Heart left ventricle (tissue), 16 donors: ENCODE results near the gene NUP133. TPM values are rescaled to one million over a fixed set of nuclear protein-coding genes. Genes with fewer than 3 reads are reported as not detected.
A peak's percentile ranks its signal among the peaks of the same experiment; 100 is the strongest.

Experiments used
- ATAC-seq, 4 donors: fragments of 200-7000 bp; cut with Tn5 transposase; one replicate each; pipeline ENCODE4 v1.9.1; 2020 to 2022; ENCODE audit warnings: moderate library complexity in 4 of 4, mild to moderate bottlenecking in 3 of 4, moderate number of reproducible peaks in 1 of 4
- DNase-seq, 5 donors: peaks; one replicate each; pipeline ENCODE4 v3.0.0-alpha.2; 2020
- H3K27ac ChIP-seq, 12 donors: fragments of 200-600 bp; sonication (generic) in 4 of 12; one replicate each; pipeline versions ENCODE4 v1.5.0 to v1.8.0; 2016 to 2022; ENCODE audit warnings: mild to moderate bottlenecking in 2 of 12
- H3K27me3 ChIP-seq, 9 donors: fragments of 200-600 bp; sonication (generic) in 2 of 9; one replicate each; pipeline versions ENCODE4 v1.5.1 to v1.8.0; 2016 to 2022; ENCODE audit warnings: mild to moderate bottlenecking in 3 of 9
- H3K36me3 ChIP-seq, 9 donors: fragments of 200-600 bp; sonication (generic) in 2 of 9; one replicate each; pipeline versions ENCODE4 v1.5.0 to v1.8.0; 2018 to 2022; ENCODE audit warnings: mild to moderate bottlenecking in 2 of 9
- H3K4me1 ChIP-seq, 12 donors: fragments of 200-600 bp; sonication (generic) in 4 of 12; one replicate each; pipeline versions ENCODE4 v1.5.0 to v1.8.0; 2016 to 2022; ENCODE audit warnings: mild to moderate bottlenecking in 3 of 12
- H3K4me3 ChIP-seq, 12 donors: fragments of 200-600 bp; sonication (generic) in 4 of 12; one replicate each; pipeline versions ENCODE4 v1.5.0 to v1.8.0; 2017 to 2022; ENCODE audit warnings: mild to moderate bottlenecking in 9 of 12, moderate library complexity in 4 of 12
- H3K9me3 ChIP-seq, 12 donors: fragments of 200-600 bp; sonication (generic) in 4 of 12; one replicate each; pipeline versions ENCODE4 v1.5.0 to v1.8.0; 2016 to 2022; ENCODE audit warnings: mild to moderate bottlenecking in 1 of 12
- CTCF ChIP-seq, 12 donors: fragments of 200-600 bp; sonication (generic) in 4 of 12; IDR thresholded peaks; one replicate each; pipeline versions ENCODE4 v1.5.0 to v1.8.0; 2018 to 2022; ENCODE audit warnings: antibody characterized with exemption in 12 of 12, mild to moderate bottlenecking in 5 of 12
- POLR2A ChIP-seq, 2 donors: fragments of 450-650 bp; IDR thresholded peaks; one replicate each; pipeline ENCODE4 v1.6.1; 2017; ENCODE audit warnings: antibody characterized with exemption in 2 of 2, mild to moderate bottlenecking in 2 of 2, moderate library complexity in 2 of 2
- WGBS, 4 donors: extraction: QIAGEN DNeasy Blood & Tissue Kit in 2 of 4; methylation state at CpG; one replicate each; pipeline versions ENCODE4 v1.1.5 to v1.1.7; 2013 to 2018; 5-methylcytosine and 5-hydroxymethylcytosine counted together
- intact Hi-C, 10 donors: fragments of 100-400 bp; cut with DNase I; formaldehyde crosslinking; loops; one replicate each; pipeline versions ENCODE4 v1.11.1 to v1.14.2; 2022
- polyA plus RNA-seq, 2 donors: library from polyadenylated mRNA; stranded (reverse); fragments of 200-250 nt; gene quantifications; one replicate each; pipeline ENCODE4 v1.2.3, GENCODE V29; 2013
- total RNA-seq, 9 donors: library from RNA; depleted of rRNA in 2 of 9; stranded (reverse); fragments of >200 nt in 2 of 9; fragmentation: NEBNext Ultra II Directional in 3 of 9; extraction: Animal tissue kit (Norgen Biotek cat#: 25700) in 3 of 9; gene quantifications; one replicate each; pipeline versions ENCODE4 v1.1.0 to v1.2.4, GENCODE V29; 2016 to 2023
- donor health status: ischemic (EF 13 %, LVEDD 7.1; RV severe dilation, severe dysfunction).
- donor health status: healthy with polysubstance abuse.
- donor health status: DM: no; HTN: yes; CAD: no.
- donor health status: DM: no; HTN: no; CAD: no.
- donor health status: ischemic (EF 25% LVEDD 6.9; RV normal size, moderate dysfunction).
- donor health status: ischemic (EF 25% LVEDD 5.7; RV mildly dilated, moderate dysfunction).
- donor health status: healthy.
- donor health status: DM: yes; HTN: yes; CAD: no.
- donor health status: ischemic (EF 35%, LVEDD 5.7; RV mildly dilated, moderate dysfunction).
- donor health status: nonischemic (EF 11% LVEDD 7.7; RV severe dilation, severe dysfunction).
- donor health status: DM: yes; HTN: yes; CAD: no.
- donor health status: PGD.
- donor health status: ischemic (EF 29% LVEDD 5.4; RV normal size, mild dysfunction).
- donor health status: nonischemic (EF 23%, LVEDD 6.1; RV moderate dilation, normal function).

Gene NUP133
- total and polyA plus RNA-seq, 11 donors = 8.0 to 37.3 (median 28.6) TPM

GRCh38 chr1:229412056-229412455 is 96.1 kb downstream of the NUP133 start:
- ATAC-seq (no peak), DNase-seq (no peak)
- H3K27me3 ChIP-seq = peaks cover 0 to 33% (median 13%) of the 10 kb centered on the region in 9 donors
- H3K27ac ChIP-seq = peak overlapping the region in 8 of 12 donors; percentile 70 to 98 (median 88)
- no peaks in the 10 kb centered on the region for H3K36me3 ChIP-seq
- H3K4me1 ChIP-seq = peaks cover 3 to 48% (median 36%) of the 10 kb centered on the region in 12 donors
- H3K9me3 ChIP-seq = no peaks in the 10 kb centered on the region
- 82 to 90% (median 88%) methylated on average over 7 of the region's 7 CpGs for WGBS, 4 donors
- H3K4me3 ChIP-seq = no peak overlapping the region
- intact Hi-C loops = loop anchor here in 1 of 10 donors (5.0 kb wide), 1 partner anchor 45 kb away; no protein-coding TSS in a partner anchor
- TF ChIP-seq CTCF (IDR thresholded peaks at IDR 0.05) = no peak
- no peak for TF ChIP-seq POLR2A (IDR thresholded peaks at IDR 0.05)

- intact Hi-C loops = loop anchor here in 2 of 10 donors (2.0 to 5.0 kb wide), 2 partner anchors 41 to 44 kb away; no protein-coding TSS in a partner anchor
- Histone ChIP-seq H3K27ac (peak overlapping the region in 10 of 12 donors; percentile 58 to 98 (median 82)), H3K36me3 (no peaks in the 10 kb centered on the region), H3K4me3 (no peak overlapping the region), H3K9me3 (no peaks in the 10 kb centered on the region), H3K27me3 (peaks cover 0 to 38% (median 18%) of the 10 kb centered on the region in 9 donors), H3K4me1 (peaks cover 3 to 51% (median 37%) of the 10 kb centered on the region in 12 donors)
- ATAC-seq (no peak), DNase-seq (no peak)
- 39 to 52% (median 46%) methylated on average over 9 to 11 of the region's 11 CpGs for WGBS, 4 donors
- TF ChIP-seq POLR2A (IDR thresholded peaks at IDR 0.05) (no peak), CTCF (IDR thresholded peaks at IDR 0.05) (no peak)
These were observed 96.6 kb downstream of the NUP133 start for GRCh38 chr1:229411434-229412055.

GRCh38 chr1:229410692-229411433 is 97.3 kb downstream of the NUP133 start:
- TF ChIP-seq CTCF (IDR thresholded peaks at IDR 0.05) = no peak
- TF ChIP-seq POLR2A (IDR thresholded peaks at IDR 0.05) = no peak
- Histone ChIP-seq H3K27me3 (peaks cover 0 to 43% (median 24%) of the 10 kb centered on the region in 9 donors), H3K4me3 (peak overlapping the region in 7 of 12 donors; percentile 5 to 42 (median 30)), H3K4me1 (peaks cover 3 to 51% (median 37%) of the 10 kb centered on the region in 12 donors), H3K36me3 (no peaks in the 10 kb centered on the region), H3K9me3 (no peaks in the 10 kb centered on the region), H3K27ac (peak overlapping the region; percentile 50 to 98 (median 92))
- intact Hi-C loops = loop anchor here in 2 of 10 donors (2.0 to 5.0 kb wide), 2 partner anchors 40 to 44 kb away; no protein-coding TSS in a partner anchor
- ATAC-seq (peak; percentile 66 to 84 (median 80)), DNase-seq (peak; percentile 80 to 90 (median 83))
- WGBS, 4 donors = 8 to 11% (median 10%) methylated on average over 14 of the region's 14 CpGs

GRCh38 chr1:229410370-229410691 is 97.8 kb downstream of the NUP133 start:
- DNase-seq = no peak
- Histone ChIP-seq H3K36me3 (no peaks in the 10 kb centered on the region), H3K9me3 (no peaks in the 10 kb centered on the region), H3K27me3 (peaks cover 0 to 47% (median 25%) of the 10 kb centered on the region in 9 donors), H3K4me1 (peaks cover 3 to 51% (median 37%) of the 10 kb centered on the region in 12 donors), H3K27ac (peak overlapping the region; percentile 50 to 98 (median 92)), H3K4me3 (peak overlapping the region in 8 of 12 donors; percentile 5 to 42 (median 28))
- TF ChIP-seq POLR2A (IDR thresholded peaks at IDR 0.05) = no peak
- TF ChIP-seq CTCF (IDR thresholded peaks at IDR 0.05) = no peak
- intact Hi-C loops = loop anchor here in 2 of 10 donors (2.0 to 5.0 kb wide), 2 partner anchors 40 to 43 kb away; no protein-coding TSS in a partner anchor
- ATAC-seq = no peak
- 41 to 54% (median 46%) methylated on average over 8 to 9 of the region's 9 CpGs for WGBS, 4 donors
